SK-N-MC (cell line): ENCODE data around the gene ELMO1.

Source experiments
- DNase-seq: peaks from one replicate; pipeline ENCODE4 v3.0.0-alpha.2; 2011; ENCODE audit warnings: low read depth, low spot score
- H3K27ac ChIP-seq: fragments of 200-600 bp; sonication (generic); 2 replicates; pipeline ENCODE4 v1.5.1; 2016; ENCODE audit warnings: mixed run types
- H3K36me3 ChIP-seq: fragments of 200-600 bp; sonication (generic); 2 replicates; pipeline ENCODE4 v1.6.1; 2017; ENCODE audit warnings: antibody characterized with exemption, low read length, mixed read lengths; ENCODE audit not compliant: insufficient read depth
- H3K4me3 ChIP-seq: fragments of 200-600 bp; sonication (generic); 2 replicates; pipeline ENCODE4 v1.5.1; 2016
- H3K9ac ChIP-seq: fragments of 200-600 bp; sonication (generic); 2 replicates; pipeline ENCODE4 v1.8.0; 2017; ENCODE audit warnings: mixed run types, mixed read lengths; ENCODE audit not compliant: insufficient read length
- H3K9me3 ChIP-seq: fragments of 200-600 bp; sonication (generic); 2 replicates; pipeline ENCODE4 v1.6.1; 2017; ENCODE audit warnings: low read depth, mild to moderate bottlenecking, antibody characterized with exemption, low read length, moderate library complexity, mixed read lengths
- EZH2 ChIP-seq: fragments of 200-600 bp; sonication (generic); IDR thresholded peaks from one replicate; pipeline ENCODE4 v1.6.1; 2017; ENCODE audit warnings: antibody characterized with exemption
- FOXP2 ChIP-seq: optimal IDR thresholded peaks from 2 replicates; pipeline ENCODE3; 2011; ENCODE audit warnings: mild to moderate bottlenecking, moderate library complexity; ENCODE audit not compliant: insufficient read depth; ENCODE audit errors: extremely low read length, control extremely low read depth
- POLR2AphosphoS5 ChIP-seq: IDR thresholded peaks from 2 replicates; pipeline ENCODE4 v1.6.1; 2012; ENCODE audit warnings: mild to moderate bottlenecking, low read depth, low read length, borderline replicate concordance

ELMO1 gene

GRCh38 chr7:37359180-37359579 lies 89.5 kb downstream of the ELMO1 start:
- no peak for DNase-seq

DNA sequence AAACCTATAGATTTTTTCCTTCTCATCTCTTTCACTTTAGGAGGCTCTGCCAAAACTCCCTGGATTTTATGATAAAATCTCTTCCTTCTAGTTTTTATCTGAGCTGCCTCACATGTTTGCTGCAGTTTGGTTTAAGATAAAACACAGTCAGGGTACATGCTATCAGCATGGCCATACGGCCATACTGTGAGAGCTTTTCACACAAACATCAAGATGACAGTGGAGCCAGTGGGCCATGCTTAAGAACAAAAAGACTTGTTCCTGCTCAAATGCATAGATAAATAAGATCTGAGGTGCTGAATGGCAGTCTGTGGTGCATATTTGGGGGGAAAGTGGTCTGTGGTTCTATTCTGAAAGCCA lies 91.0 kb downstream of the ELMO1 start:
- no peaks in the 10 kb centered on the region for H3K36me3 ChIP-seq
- H3K27ac ChIP-seq: no peak overlapping the region
- no peak overlapping the region for H3K4me3 ChIP-seq
- TF ChIP-seq POLR2AphosphoS5 (no peak), FOXP2 (no peak), EZH2 (no peak)
- no peak for DNase-seq
- no peaks in the 10 kb centered on the region for H3K9me3 ChIP-seq
- no peak overlapping the region for H3K9ac ChIP-seq

More at GRCh38 chr7:37359180-37359579, 89.5 kb downstream of the ELMO1 start:
- H3K27ac ChIP-seq: no peak overlapping the region
- H3K36me3 ChIP-seq: no peaks in the 10 kb centered on the region
- no peaks in the 10 kb centered on the region for H3K9me3 ChIP-seq
- no peak for TF ChIP-seq EZH2
- no peak for TF ChIP-seq FOXP2
- no peak for TF ChIP-seq POLR2AphosphoS5
- no peak overlapping the region for H3K9ac ChIP-seq
- no peak overlapping the region for H3K4me3 ChIP-seq

GRCh38 chr7:37356911-37357636 lies 91.6 kb downstream of the ELMO1 start:
- Histone ChIP-seq H3K9me3 (no peaks in the 10 kb centered on the region), H3K36me3 (no peaks in the 10 kb centered on the region), H3K27ac (no peak overlapping the region), H3K9ac (no peak overlapping the region), H3K4me3 (no peak overlapping the region)
- no peak for DNase-seq
- TF ChIP-seq EZH2 (no peak), POLR2AphosphoS5 (no peak), FOXP2 (no peak)

GRCh38 chr7:37354656-37355131 lies 94.0 kb downstream of the ELMO1 start:
- TF ChIP-seq EZH2: no peak
- TF ChIP-seq POLR2AphosphoS5: no peak
- no peak for TF ChIP-seq FOXP2
- Histone ChIP-seq H3K9me3 (no peaks in the 10 kb centered on the region), H3K36me3 (no peaks in the 10 kb centered on the region), H3K9ac (no peak overlapping the region), H3K27ac (no peak overlapping the region), H3K4me3 (no peak overlapping the region)
- DNase-seq: no peak

GRCh38 chr7:37353949-37354655 lies 94.6 kb downstream of the ELMO1 start:
- no peak overlapping the region for H3K27ac ChIP-seq
- TF ChIP-seq FOXP2 (no peak), POLR2AphosphoS5 (no peak), EZH2 (no peak)
- no peak for DNase-seq
- H3K4me3 ChIP-seq: no peak overlapping the region
- H3K9me3 ChIP-seq: no peaks in the 10 kb centered on the region
- H3K9ac ChIP-seq: no peak overlapping the region
- no peaks in the 10 kb centered on the region for H3K36me3 ChIP-seq

DNA sequence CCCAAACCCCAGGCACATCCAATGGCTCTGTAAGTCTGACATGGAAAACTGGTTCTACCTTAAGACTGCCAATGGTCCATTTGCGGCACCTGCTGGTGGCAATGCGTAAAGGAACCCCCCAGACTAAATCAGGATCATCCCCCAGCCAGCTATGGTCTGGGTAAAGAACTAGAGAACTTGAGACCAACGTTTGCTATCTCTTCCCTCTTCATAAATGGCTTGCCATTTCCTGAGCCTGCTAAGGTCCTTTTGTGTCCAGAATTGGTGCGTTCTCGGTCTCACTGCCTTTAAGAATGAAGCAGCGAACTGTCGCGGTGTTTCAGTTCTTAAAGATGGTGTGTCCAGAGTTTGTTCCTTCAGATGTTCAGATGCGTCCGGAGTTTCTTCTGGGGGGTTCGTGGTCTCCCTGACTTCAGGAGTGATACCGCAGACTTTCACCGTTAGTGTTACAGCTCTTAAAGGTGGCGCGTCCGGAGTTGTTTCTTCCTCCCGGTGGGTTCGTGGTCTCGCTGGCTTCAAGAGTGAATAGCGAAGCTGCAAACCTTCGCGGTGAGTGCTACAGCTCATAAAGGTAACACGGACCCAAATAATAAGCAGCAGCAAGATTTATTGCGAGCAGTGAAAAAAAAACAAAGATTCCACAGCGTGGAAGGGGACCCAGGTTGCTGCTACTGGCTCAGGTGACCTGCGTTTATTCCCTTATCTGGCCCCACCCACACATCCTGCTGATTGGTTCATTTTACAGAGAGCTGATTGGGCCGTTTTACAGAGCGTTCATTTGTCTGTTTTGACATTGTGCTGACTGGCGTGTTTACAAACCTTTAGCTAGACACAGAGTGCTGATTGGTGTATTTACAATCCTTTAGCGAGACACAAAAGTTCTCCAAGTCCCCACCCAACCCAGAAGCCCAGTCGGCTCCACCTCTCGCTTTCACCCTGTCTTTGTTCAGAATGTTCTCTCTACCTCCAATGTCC lies 95.4 kb downstream of the ELMO1 start:
- no peaks in the 10 kb centered on the region for H3K9me3 ChIP-seq
- no peak for TF ChIP-seq POLR2AphosphoS5
- no peak for TF ChIP-seq FOXP2
- DNase-seq: no peak
- no peak overlapping the region for H3K4me3 ChIP-seq
- H3K9ac ChIP-seq: no peak overlapping the region
- no peak overlapping the region for H3K27ac ChIP-seq
- no peaks in the 10 kb centered on the region for H3K36me3 ChIP-seq

GRCh38 chr7:37352251-37352880 lies 96.3 kb downstream of the ELMO1 start:
- H3K9ac ChIP-seq: no peak overlapping the region
- H3K9me3 ChIP-seq: no peaks in the 10 kb centered on the region
- no peak overlapping the region for H3K4me3 ChIP-seq
- H3K27ac ChIP-seq: no peak overlapping the region
- no peak for TF ChIP-seq FOXP2
- DNase-seq: no peak
- H3K36me3 ChIP-seq: no peaks in the 10 kb centered on the region

DNA sequence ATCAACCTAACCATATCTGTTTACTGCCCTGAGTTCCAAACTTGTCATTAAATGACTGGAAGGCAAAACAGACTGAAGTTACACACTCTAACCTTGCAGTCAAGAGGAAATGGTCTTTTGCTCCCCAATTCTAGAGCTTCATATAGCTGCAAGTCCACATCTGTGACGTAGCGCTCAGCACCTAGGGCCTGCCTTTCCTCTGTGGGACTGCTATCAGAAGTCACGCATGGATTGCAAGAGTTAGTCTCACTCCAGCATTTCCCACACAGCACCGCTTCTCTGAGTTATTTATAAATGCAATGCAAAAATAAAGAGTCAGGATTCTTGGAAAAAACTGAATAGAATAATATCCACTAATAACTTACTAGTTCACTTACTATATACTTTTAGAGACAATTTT lies 96.9 kb downstream of the ELMO1 start:
- no peak for TF ChIP-seq FOXP2
- no peak for TF ChIP-seq EZH2
- TF ChIP-seq POLR2AphosphoS5: no peak
- H3K9me3 ChIP-seq: no peaks in the 10 kb centered on the region
- H3K9ac ChIP-seq: no peak overlapping the region
- no peak overlapping the region for H3K4me3 ChIP-seq
- DNase-seq: no peak
- no peak overlapping the region for H3K27ac ChIP-seq
- H3K36me3 ChIP-seq: no peaks in the 10 kb centered on the region
